ENCODE measurements around the gene MS4A1.

The MS4A1 gene

GRCh38 chr11:60455531-60456042, at the start of gene MS4A1:
Gene MS4A1, plus strand, starts transcription at chr11:60455847. Its CDS starts 6,528 bp downstream, at chr11:60462375.
- Histone ChIP-seq H3K27ac (no peak within 1 kb of the TSS), H3K4me3 (no peak within 1 kb of the TSS)
- TF ChIP-seq CTCF (IDR thresholded peaks at IDR 0.05), result no peak
- DNase-seq (ENCODE audit: low spot score), result no peak

GRCh38 chr11:60420015-60420414, 35.6 kb upstream of the MS4A1 start:
- H3K4me3 ChIP-seq, result no peak overlapping the region
- no peak for TF ChIP-seq CTCF (IDR thresholded peaks at IDR 0.05)
- DNase-seq (ENCODE audit: low spot score), result no peak
- no peak overlapping the region for H3K27ac ChIP-seq

DNA sequence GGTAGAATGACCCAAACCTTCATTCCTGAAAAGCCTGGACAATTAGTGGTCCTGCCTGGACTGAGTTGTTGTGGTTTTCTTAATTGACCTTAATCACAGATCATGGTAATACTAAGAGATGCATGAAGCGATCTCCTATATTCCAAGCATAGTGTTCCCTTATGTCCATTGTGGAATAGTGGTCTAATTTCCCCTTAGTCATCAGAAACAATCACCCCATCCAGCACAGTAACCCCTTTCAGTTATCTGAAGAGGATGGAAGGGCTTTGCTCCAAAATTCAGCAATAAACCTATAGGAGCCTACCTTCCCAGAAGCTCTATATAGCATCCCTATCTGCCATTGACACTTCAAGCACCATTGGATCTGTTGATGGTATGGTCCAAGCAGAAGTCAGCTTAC, 33.0 kb upstream of the MS4A1 start:
- TF ChIP-seq CTCF (IDR thresholded peaks at IDR 0.05), result no peak
- no peak for DNase-seq (ENCODE audit: low spot score)
- Histone ChIP-seq H3K4me3 (no peak overlapping the region), H3K27ac (no peak overlapping the region)

GRCh38 chr11:60428517-60428916, 27.1 kb upstream of the MS4A1 start:
- no peak overlapping the region for H3K4me3 ChIP-seq
- no peak for TF ChIP-seq CTCF (IDR thresholded peaks at IDR 0.05)
- H3K27ac ChIP-seq, result no peak overlapping the region
- no peak for DNase-seq (ENCODE audit: low spot score)

- no peak for DNase-seq (ENCODE audit: low spot score)
- Histone ChIP-seq H3K27ac (no peak within 1 kb of the TSS), H3K4me3 (no peak within 1 kb of the TSS)
- TF ChIP-seq CTCF (IDR thresholded peaks at IDR 0.05), result no peak
Measured at GRCh38 chr11:60429272-60429671, 26.4 kb upstream of the MS4A1 start, which contains the start of gene MS4A5. Gene MS4A5, plus strand, starts transcription at chr11:60429572. Its CDS starts 103 bp downstream, at chr11:60429675.

DNA sequence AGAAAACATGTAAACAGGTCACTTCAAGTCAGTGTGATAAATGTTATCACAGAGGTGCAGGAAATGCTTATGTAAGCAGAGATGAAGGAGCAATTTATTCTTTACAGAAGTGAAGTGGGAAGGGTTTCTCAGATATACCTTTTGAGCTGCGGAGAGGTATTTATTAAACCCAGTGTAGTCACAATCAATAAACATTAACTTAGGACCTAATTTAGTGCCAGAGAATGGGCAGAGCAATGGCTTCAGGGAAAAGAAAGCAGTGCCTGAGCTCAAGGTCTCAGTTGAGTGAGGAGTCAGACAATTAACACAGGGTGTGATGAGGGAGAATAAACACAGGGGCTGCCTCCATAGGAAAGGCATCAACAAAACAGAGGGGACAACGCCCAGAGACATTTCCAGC, 24.4 kb upstream of the MS4A1 start:
- no peak overlapping the region for H3K4me3 ChIP-seq
- TF ChIP-seq CTCF (IDR thresholded peaks at IDR 0.05), result no peak
- DNase-seq (ENCODE audit: low spot score), result no peak
- no peak overlapping the region for H3K27ac ChIP-seq

GRCh38 chr11:60433401-60433800, 22.2 kb upstream of the MS4A1 start:
- TF ChIP-seq CTCF (IDR thresholded peaks at IDR 0.05), result no peak
- no peak for DNase-seq (ENCODE audit: low spot score)
- Histone ChIP-seq H3K27ac (no peak overlapping the region), H3K4me3 (no peak overlapping the region)
